GM12878 (cell line): ENCODE data around the gene CHST4. TPM values are rescaled to one million over a fixed set of nuclear protein-coding genes. Genes with fewer than 3 reads are reported as not detected.

ENCODE experiments used
- ATAC-seq: fragments of 200-7000 bp; cut with Tn5 transposase; 3 replicates; pipeline ENCODE4 v1.9.1; 2020; ENCODE audit warnings: mild to moderate bottlenecking, moderate library complexity
- BruUV-seq: library from RNA; stranded (reverse); fragments of 400-500 nt; replicated peaks from 2 replicates; lab custom pipeline; 2021; lab: Mats Ljungman, UMichigan
- CTCF ChIA-PET: fragments of 300-600 bp; sonication (Branson Sonifier 250); formaldehyde crosslinking; extraction: SDS; loops from one replicate; lab custom pipeline; 2021; ENCODE audit warnings: inconsistent platforms; lab: Yijun Ruan, JAX
- POLR2A ChIA-PET: fragments of 350-600 bp; formaldehyde crosslinking; extraction: SDS; loops from one replicate; lab custom pipeline; 2021; ENCODE audit warnings: inconsistent platforms; lab: Charles Lee
- RAD21 ChIA-PET: fragments of 300-600 bp; sonication (Branson Sonifier 250); formaldehyde crosslinking; loops from one replicate; lab custom pipeline; 2023; ENCODE audit warnings: antibody characterized with exemption; ENCODE audit not compliant: unreplicated experiment; lab: Charles Lee
- SMC1A ChIA-PET: fragments of 300-600 bp; sonication (Branson Sonifier 250); formaldehyde crosslinking; loops from one replicate; lab custom pipeline; 2023; ENCODE audit not compliant: unreplicated experiment, uncharacterized antibody; lab: Charles Lee
- DNase-seq: peaks from one replicate; pipeline ENCODE4 v3.0.0-alpha.2; 2011; ENCODE audit warnings: low read depth, low spot score
- FAIRE-seq: peaks from 3 replicates; lab custom pipeline; 2011; peaks lifted over from hg19 to GRCh38; lab: Jason Lieb, UNC
- H2AFZ ChIP-seq: 2 replicates; pipeline ENCODE4 v1.6.0; 2011; ENCODE audit warnings: low read depth, low read length, control low read depth; ENCODE audit not compliant: control insufficient read depth
- H3K27ac ChIP-seq: 2 replicates; pipeline ENCODE4 v1.5.1; 2011; ENCODE audit warnings: control low read depth; ENCODE audit not compliant: control insufficient read depth, insufficient read depth
- H3K27me3 ChIP-seq, 2 experiments: replicated peaks in 1 of 2; 2 replicates each; pipeline versions ENCODE4 v1.6.0 to v1.6.1; 2011; ENCODE audit warnings: low read length in 1 of 2; ENCODE audit not compliant: control insufficient read depth in 2 of 2, insufficient read depth in 2 of 2
- H3K36me3 ChIP-seq, 2 experiments: 2 replicates each; pipeline ENCODE4 v1.5.1; 2011; ENCODE audit warnings: low read length in 1 of 2; ENCODE audit not compliant: control insufficient read depth in 2 of 2, insufficient read depth in 2 of 2
- H3K4me1 ChIP-seq: 2 replicates; pipeline ENCODE4 v1.6.1; 2011; ENCODE audit warnings: mild to moderate bottlenecking, low read length, moderate library complexity, mixed read lengths; ENCODE audit not compliant: control insufficient read depth, insufficient read depth
- H3K4me2 ChIP-seq: 2 replicates; pipeline ENCODE4 v1.6.0; 2011; ENCODE audit warnings: control low read depth; ENCODE audit not compliant: control insufficient read depth, insufficient read depth
- H3K4me3 ChIP-seq: fragments of 200-600 bp; sonication (generic); 2 replicates; pipeline ENCODE4 v1.5.1; 2016
- H3K79me2 ChIP-seq: 2 replicates; pipeline ENCODE4 v1.6.0; 2011; ENCODE audit warnings: low read length; ENCODE audit not compliant: control insufficient read depth, insufficient read depth
- H3K9ac ChIP-seq: 2 replicates; pipeline ENCODE4 v1.8.0; 2011; ENCODE audit warnings: low read length, control low read depth, mixed read lengths; ENCODE audit not compliant: control insufficient read depth, insufficient read depth
- H3K9me3 ChIP-seq: replicated peaks from 3 replicates; pipeline ENCODE4 v1.5.1; 2011; ENCODE audit warnings: mild to moderate bottlenecking, low read length; ENCODE audit not compliant: control insufficient read depth, insufficient read depth
- H4K20me1 ChIP-seq: 2 replicates; pipeline ENCODE4 v1.6.0; 2011; ENCODE audit not compliant: control insufficient read depth, insufficient read depth
- CBFB ChIP-seq: IDR thresholded peaks from 2 replicates; pipeline ENCODE4 v1.6.1; 2016; ENCODE audit warnings: antibody characterized with exemption, low read depth
- HSF1 ChIP-seq: fragments of 150-350 bp; IDR thresholded peaks from 2 replicates; pipeline ENCODE4 v1.6.1; 2014; ENCODE audit warnings: mild to moderate bottlenecking, low read depth, low read length
- PAX5 ChIP-seq: IDR thresholded peaks from 2 replicates; pipeline ENCODE4 v1.6.1; 2011; ENCODE audit warnings: low read depth, low read length, borderline replicate concordance
- ZNF687 ChIP-seq: fragments of 450-650 bp; IDR thresholded peaks from 2 replicates; pipeline ENCODE4 v1.6.1; 2017; ENCODE audit warnings: mild to moderate bottlenecking, moderate library complexity
- WGBS: methylation state at CpG from one replicate; pipeline ENCODE4 v1.1.6; 2016; ENCODE audit warnings: low lambda C conversion rate; ENCODE audit not compliant: insufficient replicate concordance, insufficient coverage; ENCODE audit errors: missing lambda C conversion rate; 5-methylcytosine and 5-hydroxymethylcytosine counted together
- in situ Hi-C: fragments of 300-500 bp; cut with MboI; formaldehyde crosslinking; loops from 9 replicates; pipeline ENCODE4 v1.14.3; 2018; ENCODE audit warnings: mixed read lengths
- intact Hi-C: fragments of 100-400 bp; cut with micrococcal nuclease; formaldehyde crosslinking; loops from one replicate; pipeline ENCODE4 v1.14.2; 2022; ENCODE audit not compliant: unreplicated experiment
- polyA plus RNA-seq, 11 experiments: library from polyadenylated mRNA; depleted of rRNA in 4 of 11; unstranded in 6 of 11; stranded (reverse) in 5 of 11; fragments of >200 nt; fragmentation: Nextera tagmentation in 4 of 11; fragmentation: Illumina TruSeq in 1 of 11; extraction: Ambion mirVana in 4 of 11; extraction: Trizol in 1 of 11; gene quantifications; 1 replicate in 1 of 11; 2 replicates in 10 of 11; pipeline versions ENCODE4 v1.2.1 to v1.2.3, GENCODE V29; 2011 to 2016; ENCODE audit warnings: inconsistent platforms in 2 of 11, missing spikeins in 2 of 11, low read depth in 1 of 11
- total RNA-seq, 4 experiments: library from RNA; depleted of rRNA in 3 of 4; stranded (reverse); fragments of >200 nt in 3 of 4; fragmentation: Illumina TruSeq in 1 of 4; extraction: Trizol in 1 of 4; gene quantifications; 2 replicates each; pipeline versions ENCODE4 v1.2.1 to v1.2.3, GENCODE V29; 2013 to 2021

CHST4 gene
- total and polyA plus RNA-seq, 10 of the 15 experiments (the other 5 are each of a cell fraction or from before 2014, with no cell fraction given), result 0.10 to 1.7 (median 0.79) TPM

DNA sequence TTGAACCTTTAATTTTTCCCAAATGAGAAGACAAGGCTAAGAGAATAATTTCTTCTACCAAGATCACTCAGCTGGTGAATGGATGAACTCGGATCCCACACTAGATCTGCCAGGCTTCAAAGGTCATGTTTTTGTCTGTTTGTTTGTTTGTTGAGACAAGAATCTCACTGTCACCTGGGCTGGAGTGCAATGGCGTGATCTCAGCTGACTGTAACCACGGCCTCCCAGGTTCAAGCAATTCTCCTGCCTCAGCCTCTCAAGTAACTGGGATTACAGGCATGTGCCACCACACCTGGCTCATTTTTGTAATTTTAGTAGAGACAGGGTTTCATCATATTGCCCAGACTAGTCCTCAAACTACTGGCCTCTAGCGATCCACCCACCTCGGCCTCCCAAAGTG is 43.7 kb upstream of the CHST4 start:
- ATAC-seq (no peak), FAIRE-seq (no peak), DNase-seq (no peak)
- Histone ChIP-seq H4K20me1 (no peaks in the 10 kb centered on the region), H2AFZ (no peak overlapping the region), H3K9ac (no peak overlapping the region), H3K79me2 (peaks cover 1% of the 10 kb centered on the region; the same call in 1 of the 2 replicates), H3K4me2 (no peak overlapping the region), H3K9me3 (no peaks in the 10 kb centered on the region), H3K27me3 (no peaks in the 10 kb centered on the region), H3K27ac (no peak overlapping the region), H3K4me1 (peaks cover 3% of the 10 kb centered on the region; the same call in 1 of the 2 replicates)
- BruUV-seq, result no TSS peak
- 67% methylated on average over 5 of the region's 5 CpGs for WGBS
- in situ Hi-C loops (no loop called here), intact Hi-C loops (no loop called here)
- POLR2A ChIA-PET, result no interaction called here
- SMC1A ChIA-PET, result interaction anchor here (0.9 to 2.8 kb wide), 4 partner anchors 17 to 128 kb away, joined by 4 to 10 read pairs (median 7); no protein-coding TSS in a partner anchor
- RAD21 ChIA-PET, result interaction anchor here (1.7 kb wide), 1 partner anchor 20 kb away, joined by 4 read pairs; the partner anchor contains the start of gene ZNF23
- CTCF ChIA-PET, result interaction anchor here (1.4 to 1.9 kb wide), 2 partner anchors 19 to 128 kb away, joined by 6 to 7 read pairs; no protein-coding TSS in a partner anchor
- TF ChIP-seq ZNF687, result no peak
- no peak for TF ChIP-seq HSF1
- no peak for TF ChIP-seq PAX5
- no peak for TF ChIP-seq CBFB
- TF ChIP-seq, all 136 proteins: peak for 0
- H3K4me3 ChIP-seq, result no peak overlapping the region
- H3K36me3 ChIP-seq, result no peaks in the 10 kb centered on the region
